ENCODE measurements around the gene DOCK4.

DOCK4 gene

DNA sequence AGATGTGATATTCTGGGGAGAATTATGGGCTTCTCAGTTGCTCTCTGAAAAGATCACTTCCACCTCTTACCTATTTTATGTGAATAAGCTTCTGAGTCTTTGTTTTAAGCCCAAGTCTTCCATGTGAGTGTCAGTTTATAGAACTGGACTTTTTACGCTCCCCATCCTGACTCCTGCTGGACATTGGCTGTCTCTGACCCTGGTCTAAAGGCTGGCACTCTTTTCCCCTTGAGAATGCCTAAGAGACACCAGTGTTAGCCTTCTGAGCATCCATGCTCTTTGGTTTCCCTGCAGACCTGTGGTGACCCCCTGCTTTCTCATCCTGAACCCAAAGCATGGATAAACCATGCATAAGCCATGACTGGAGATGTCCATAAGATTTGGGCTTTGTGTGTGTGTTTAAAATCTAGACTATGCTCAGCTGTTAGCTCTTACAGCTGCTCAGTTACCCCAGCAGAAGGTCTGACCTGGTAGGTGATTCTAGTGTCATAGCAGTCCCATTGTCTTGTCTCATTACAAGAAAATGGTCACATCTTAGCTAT is 495.3 kb downstream of the DOCK4 start:
- DNase-seq: no peak

- no peak for DNase-seq
These were observed 498.1 kb downstream of the DOCK4 start for GRCh38 chr7:111708072-111708471.

DNA sequence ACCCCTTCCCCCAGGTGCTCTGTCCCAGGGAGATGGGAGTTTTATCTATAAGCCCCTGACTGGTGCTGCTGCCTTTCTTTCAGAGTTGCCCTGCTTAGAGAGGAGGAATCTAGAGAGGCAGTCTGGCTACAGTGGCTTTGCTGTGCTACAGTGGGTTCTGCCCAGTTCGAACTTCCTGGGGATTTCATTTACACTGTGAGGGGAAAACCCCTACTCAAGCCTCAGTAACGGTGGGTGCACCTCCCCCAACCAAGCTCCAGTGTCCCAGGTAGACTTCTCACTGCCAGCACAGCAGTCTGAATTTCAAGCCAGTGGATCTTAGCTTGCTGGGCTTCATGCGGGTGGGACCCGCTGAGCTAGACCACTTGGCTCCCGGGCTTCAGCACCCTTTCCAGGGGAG is 500.4 kb downstream of the DOCK4 start:
- DNase-seq: no peak

- no peak for DNase-seq
These were observed 508.4 kb downstream of the DOCK4 start for GRCh38 chr7:111697771-111698170.

DNA sequence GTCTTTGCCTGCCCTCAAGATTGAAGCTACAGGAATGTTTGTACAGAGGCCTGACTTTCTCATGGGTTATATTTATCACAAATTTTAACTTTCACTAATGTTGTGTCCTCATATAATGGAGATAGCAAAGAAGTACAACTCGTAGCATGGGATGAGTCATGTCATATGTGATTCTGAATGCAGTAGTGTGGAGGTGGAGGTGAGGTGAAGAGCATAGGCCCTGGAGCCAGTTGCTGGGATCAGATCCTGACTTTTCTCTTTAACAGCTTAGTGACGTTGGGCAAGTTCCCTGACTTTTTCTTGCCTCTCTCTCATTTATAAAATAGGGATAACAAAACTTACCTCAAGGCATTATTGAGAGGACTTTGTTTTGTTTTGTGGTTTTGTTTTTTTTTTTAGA is 511.8 kb downstream of the DOCK4 start:
- DNase-seq: no peak

DNA sequence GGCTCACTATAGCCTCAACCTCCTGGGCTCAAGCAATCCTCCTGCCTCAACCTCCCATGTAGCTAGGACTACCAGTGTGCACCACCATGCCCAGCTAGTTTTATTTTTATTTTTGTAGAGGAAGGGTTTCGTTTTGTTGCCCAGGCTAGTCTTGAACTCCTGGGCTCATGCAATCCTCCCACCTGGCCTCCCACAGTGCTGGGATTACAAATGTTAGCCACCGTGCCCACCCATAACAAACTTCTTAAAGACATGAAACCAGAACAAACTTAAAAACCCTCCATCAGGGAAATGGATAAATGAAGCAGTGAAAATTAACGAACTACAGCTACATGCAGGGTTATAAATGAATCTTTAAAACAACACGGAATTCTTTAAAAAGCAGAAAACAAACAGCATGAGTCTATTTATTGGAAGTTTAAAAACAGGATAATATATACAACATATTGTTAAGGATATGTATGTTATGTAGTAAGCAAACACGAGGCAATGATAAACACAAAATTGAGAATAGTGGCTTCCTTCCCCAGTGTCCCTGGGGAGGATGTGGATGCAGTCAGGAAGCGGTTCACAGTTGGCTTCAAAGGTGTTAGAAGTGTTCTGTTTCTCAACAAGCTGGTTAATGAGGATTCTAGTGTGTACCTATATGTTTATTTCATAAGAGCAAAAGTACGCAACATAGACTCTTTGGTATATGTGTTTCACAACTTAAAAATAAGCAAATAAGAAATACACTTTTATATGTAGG is 515.7 kb downstream of the DOCK4 start:
- no peak for DNase-seq

DNA sequence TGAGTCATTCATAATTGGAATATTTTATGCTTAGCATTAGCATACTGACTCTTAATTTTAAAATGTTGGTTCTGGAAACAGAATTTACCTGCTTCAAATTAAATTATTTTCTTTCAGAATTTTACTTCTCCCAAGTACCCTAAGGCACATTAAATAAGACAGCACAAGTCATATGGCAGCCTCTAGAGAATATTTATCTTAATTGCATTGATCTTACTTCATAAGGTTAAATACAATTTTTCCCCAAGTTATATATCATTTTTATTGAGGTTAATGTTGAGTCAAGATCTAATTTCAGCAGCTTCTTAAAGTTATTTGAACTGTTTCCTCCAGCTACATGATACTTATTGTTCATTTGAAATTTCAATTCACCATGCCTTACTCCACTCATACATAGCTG is 520.9 kb downstream of the DOCK4 start:
- DNase-seq: no peak

DNA sequence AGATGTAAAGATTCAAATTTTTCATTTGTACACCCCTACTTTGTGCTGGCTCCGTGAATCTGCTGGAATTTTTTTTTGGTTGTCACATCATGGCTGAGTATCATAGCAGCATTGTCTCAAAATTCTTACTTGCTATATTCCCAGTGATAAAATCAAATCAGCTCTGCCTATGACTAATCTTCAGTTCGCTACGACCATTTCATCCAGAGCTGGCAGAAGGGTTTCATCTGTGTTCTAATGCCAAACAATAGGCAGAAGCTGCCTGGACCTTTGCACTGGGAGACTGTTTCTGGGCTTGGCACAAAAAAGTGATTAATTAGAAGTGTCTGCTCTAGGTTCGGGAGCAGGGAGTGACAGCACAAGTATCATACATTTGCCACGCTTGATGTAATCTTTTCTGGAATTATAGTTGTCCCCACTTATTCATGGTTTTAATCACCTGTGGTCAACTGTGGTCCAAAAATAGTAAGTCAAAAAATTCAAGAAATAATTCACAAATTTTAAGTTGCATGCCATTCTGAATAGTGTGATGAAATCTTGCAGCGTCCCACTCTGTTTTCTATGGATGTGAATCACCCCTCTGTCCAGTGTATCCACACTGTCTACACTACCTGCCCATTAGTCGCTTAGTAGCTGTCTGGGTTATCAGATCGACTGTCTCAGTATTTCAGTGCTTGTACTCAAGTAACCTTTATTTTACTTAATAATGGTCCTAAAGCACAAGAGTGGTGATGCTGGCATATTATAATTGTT is 523.4 kb downstream of the DOCK4 start:
- no peak for DNase-seq

GRCh38 chr7:111681242-111681641 is 525.0 kb downstream of the DOCK4 start:
- no peak for DNase-seq

DNA sequence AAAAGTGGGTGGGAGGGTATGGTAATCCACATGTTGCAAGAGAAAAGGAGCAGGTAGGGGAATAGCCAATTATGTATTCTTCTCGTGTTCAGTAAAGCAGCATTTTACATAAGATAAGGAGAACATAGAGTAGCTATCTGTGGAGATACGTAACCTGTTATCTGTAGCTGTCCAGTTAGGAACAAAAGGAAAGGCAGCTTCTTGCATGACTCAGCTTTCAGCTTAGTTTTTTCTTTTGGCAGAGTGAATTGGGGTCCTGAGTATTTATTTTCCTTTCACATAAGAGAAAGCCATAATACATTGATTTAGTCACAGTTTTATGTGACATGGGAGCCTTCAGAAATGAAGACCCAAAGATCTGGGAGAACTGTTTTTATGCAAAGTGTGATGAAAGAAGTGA is 527.2 kb downstream of the DOCK4 start:
- DNase-seq: no peak

DNA sequence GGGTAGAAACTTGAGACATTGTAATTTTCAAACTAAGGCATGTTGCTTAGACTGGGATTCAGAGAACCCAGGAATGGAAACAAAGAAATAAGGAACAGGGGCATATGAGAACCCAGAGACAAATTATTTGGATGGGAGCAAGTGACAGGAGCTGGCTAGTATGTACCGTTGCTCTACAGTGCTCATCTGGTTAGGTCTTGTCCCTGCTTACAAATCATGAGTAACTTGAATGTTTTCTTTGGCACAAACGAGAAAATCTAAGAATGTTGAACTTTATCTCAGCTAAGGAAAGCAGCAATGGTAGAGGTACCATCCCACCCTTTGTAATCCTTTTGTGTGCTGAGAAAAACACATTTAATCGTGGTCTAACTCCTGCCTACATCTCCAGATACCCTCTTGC is 527.9 kb downstream of the DOCK4 start:
- DNase-seq: no peak

GRCh38 chr7:111677848-111678247 is 528.4 kb downstream of the DOCK4 start:
- no peak for DNase-seq

DNA sequence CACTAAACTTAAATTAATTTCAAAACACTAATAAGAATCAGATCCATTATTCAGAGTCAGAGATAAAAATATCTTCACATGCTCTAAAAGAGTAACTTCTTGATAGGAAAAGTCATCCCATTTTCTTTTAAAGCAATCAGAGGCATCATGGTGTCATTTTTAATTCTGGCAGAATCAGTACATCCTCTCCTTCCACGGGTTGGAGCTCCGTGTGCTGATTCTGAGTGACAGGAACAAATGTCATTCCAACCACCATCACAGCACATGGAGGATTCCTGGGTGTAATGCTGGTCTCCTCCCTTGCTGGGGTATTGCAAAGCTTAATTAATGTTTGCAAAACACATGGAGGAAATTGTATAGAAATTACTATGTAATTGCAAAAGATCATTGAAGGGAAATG is 529.4 kb downstream of the DOCK4 start:
- no peak for DNase-seq
